ENCODE measurements around the gene TMEM238.
A peak's percentile ranks its signal among the peaks of the same experiment; 100 is the strongest.

GRCh38 chr19:55418185-55418584 lies 34.1 kb upstream of the TMEM238 start:
- TF ChIP-seq, protein P1, sequence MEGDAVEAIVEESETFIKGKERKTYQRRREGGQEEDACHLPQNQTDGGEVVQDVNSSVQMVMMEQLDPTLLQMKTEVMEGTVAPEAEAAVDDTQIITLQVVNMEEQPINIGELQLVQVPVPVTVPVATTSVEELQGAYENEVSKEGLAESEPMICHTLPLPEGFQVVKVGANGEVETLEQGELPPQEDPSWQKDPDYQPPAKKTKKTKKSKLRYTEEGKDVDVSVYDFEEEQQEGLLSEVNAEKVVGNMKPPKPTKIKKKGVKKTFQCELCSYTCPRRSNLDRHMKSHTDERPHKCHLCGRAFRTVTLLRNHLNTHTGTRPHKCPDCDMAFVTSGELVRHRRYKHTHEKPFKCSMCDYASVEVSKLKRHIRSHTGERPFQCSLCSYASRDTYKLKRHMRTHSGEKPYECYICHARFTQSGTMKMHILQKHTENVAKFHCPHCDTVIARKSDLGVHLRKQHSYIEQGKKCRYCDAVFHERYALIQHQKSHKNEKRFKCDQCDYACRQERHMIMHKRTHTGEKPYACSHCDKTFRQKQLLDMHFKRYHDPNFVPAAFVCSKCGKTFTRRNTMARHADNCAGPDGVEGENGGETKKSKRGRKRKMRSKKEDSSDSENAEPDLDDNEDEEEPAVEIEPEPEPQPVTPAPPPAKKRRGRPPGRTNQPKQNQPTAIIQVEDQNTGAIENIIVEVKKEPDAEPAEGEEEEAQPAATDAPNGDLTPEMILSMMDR (conservative IDR thresholded peaks at IDR 0.05 in 1 of 2, IDR thresholded peaks at IDR 0.05 in 1 of 2; ENCODE audit: low read depth in 1 of 2, low read length in 2 of 2), result peak; percentile 75 to 77
- TF ChIP-seq EZH2 (IDR thresholded peaks at IDR 0.05; ENCODE audit: low read length, missing control alignments), result no peak
